SH-SY5Y (cell line): ENCODE measurements around the gene IGF1.

Experiments used
- GATA2 ChIP-seq: IDR thresholded peaks from 2 replicates; pipeline ENCODE4 v1.6.1; 2011; ENCODE audit warnings: mild to moderate bottlenecking, low read depth, low read length
- GATA3 ChIP-seq: IDR thresholded peaks from 2 replicates; pipeline ENCODE4 v1.6.1; 2011; ENCODE audit warnings: low read depth, mild to moderate bottlenecking, low read length, moderate library complexity

GRCh38 chr12:102394200-102394599, 86.2 kb downstream of the IGF1 start:
- TF ChIP-seq GATA2 (no peak), GATA3 (no peak)
